Peyer's patch (tissue), 4 donors: Measurements from ENCODE around the gene AUTS2. TPM values are rescaled to one million over a fixed set of nuclear protein-coding genes. Genes with fewer than 3 reads are reported as not detected.

ENCODE experiments used
- DNase-seq, 3 donors: peaks; one replicate each; pipeline ENCODE4 v3.0.0-alpha.2; 2017 to 2019
- H3K27ac ChIP-seq, 4 donors: fragments of 200-600 bp; sonication (generic); one replicate each; pipeline ENCODE4 v1.5.1; 2016 to 2019
- H3K27me3 ChIP-seq, 2 donors: fragments of 200-600 bp; sonication (generic); one replicate each; pipeline ENCODE4 v1.5.1; 2019
- H3K36me3 ChIP-seq, 3 donors: fragments of 200-600 bp; sonication (generic); one replicate each; pipeline ENCODE4 v1.5.1; 2016 to 2019
- H3K4me1 ChIP-seq, 4 donors: fragments of 200-600 bp; sonication (generic); one replicate each; pipeline ENCODE4 v1.5.1; 2016 to 2019
- H3K4me3 ChIP-seq, 4 donors: fragments of 200-600 bp; sonication (generic); 1 replicate in 3 of 4; 2 replicates in 1 of 4; pipeline ENCODE4 v1.5.1; 2016 to 2019; ENCODE audit warnings: mild to moderate bottlenecking in 1 of 4
- H3K9me3 ChIP-seq, 4 donors: fragments of 200-600 bp; sonication (generic); one replicate each; pipeline ENCODE4 v1.5.1; 2016 to 2019; ENCODE audit warnings: mild to moderate bottlenecking in 1 of 4
- CTCF ChIP-seq, 6 experiments: fragments of 450-650 bp in 4 of 6; fragments of 200-600 bp in 2 of 6; sonication (generic) in 1 of 6; IDR thresholded peaks; one replicate each; pipeline ENCODE4 v1.5.1; 2017 to 2019; ENCODE audit warnings: antibody characterized with exemption in 6 of 6, mild to moderate bottlenecking in 3 of 6, moderate library complexity in 1 of 6
- POLR2A ChIP-seq, 2 donors: fragments of 450-650 bp; IDR thresholded peaks; one replicate each; pipeline ENCODE4 v1.5.1; 2017; ENCODE audit warnings: antibody characterized with exemption in 2 of 2, mild to moderate bottlenecking in 2 of 2, moderate library complexity in 2 of 2
- total RNA-seq, 4 donors: library from RNA; depleted of rRNA; stranded (reverse); fragments of >200 nt; gene quantifications; one replicate each; pipeline ENCODE4 v1.1.0, GENCODE V29; 2016

Gene AUTS2
- total RNA-seq, 4 donors from 2014 or later = 55.9 to 90.0 (median 72.6) TPM

DNA sequence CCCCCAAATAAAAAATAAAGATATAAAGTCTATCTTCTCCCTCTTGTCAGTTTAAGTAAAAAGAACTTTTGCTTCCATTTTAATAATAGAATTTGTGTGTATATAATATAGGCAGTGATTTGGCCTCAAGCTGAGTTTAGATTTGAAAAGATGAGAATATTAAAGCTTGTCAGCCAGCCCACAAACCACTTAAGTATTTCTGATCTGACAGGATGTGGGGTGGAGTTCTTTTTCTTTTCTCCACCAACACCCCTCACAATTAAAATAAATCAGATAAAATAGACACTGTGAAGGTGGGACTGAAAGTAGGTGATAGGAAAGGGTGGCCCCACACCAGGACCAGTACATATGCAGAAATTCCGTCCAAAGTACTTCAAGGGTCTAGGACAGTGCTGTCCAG is 714.1 kb downstream of the AUTS2 start:
- no peaks in the 10 kb centered on the region for H3K9me3 ChIP-seq
- H3K27me3 ChIP-seq = no peaks in the 10 kb centered on the region
- no peak overlapping the region for H3K27ac ChIP-seq
- H3K4me3 ChIP-seq = no peak overlapping the region
- no peaks in the 10 kb centered on the region for H3K36me3 ChIP-seq
- H3K4me1 ChIP-seq = no peaks in the 10 kb centered on the region
- DNase-seq = no peak
- no peak for TF ChIP-seq CTCF (IDR thresholded peaks at IDR 0.05)
- no peak for TF ChIP-seq POLR2A (IDR thresholded peaks at IDR 0.05)

DNA sequence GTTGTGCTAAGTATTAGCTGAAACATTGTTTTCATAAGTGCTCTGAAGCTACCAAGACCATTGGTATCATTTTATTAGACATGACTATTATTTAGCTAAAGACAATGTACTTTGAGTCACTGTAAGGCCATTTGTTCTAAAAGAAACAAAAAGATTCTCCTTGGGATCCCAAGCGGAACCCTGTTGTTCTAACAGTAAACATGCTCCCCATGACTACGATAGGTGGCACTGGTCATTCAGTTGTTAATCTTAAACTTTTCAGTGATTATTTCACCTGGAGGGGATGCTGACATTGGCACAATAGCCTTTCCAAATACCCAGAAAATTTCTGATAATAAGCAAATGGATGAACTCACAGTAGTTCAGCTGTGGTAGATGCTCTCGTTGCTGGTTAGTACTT is 715.0 kb downstream of the AUTS2 start:
- TF ChIP-seq POLR2A (IDR thresholded peaks at IDR 0.05) = no peak
- TF ChIP-seq CTCF (IDR thresholded peaks at IDR 0.05) = no peak
- H3K27me3 ChIP-seq = no peaks in the 10 kb centered on the region
- no peaks in the 10 kb centered on the region for H3K4me1 ChIP-seq
- H3K36me3 ChIP-seq = no peaks in the 10 kb centered on the region
- DNase-seq = no peak
- no peak overlapping the region for H3K27ac ChIP-seq
- H3K4me3 ChIP-seq = no peak overlapping the region
- no peaks in the 10 kb centered on the region for H3K9me3 ChIP-seq

- TF ChIP-seq CTCF (IDR thresholded peaks at IDR 0.05) (no peak), POLR2A (IDR thresholded peaks at IDR 0.05) (no peak)
- DNase-seq = no peak
- H3K36me3 ChIP-seq = no peaks in the 10 kb centered on the region
- H3K9me3 ChIP-seq = no peaks in the 10 kb centered on the region
- H3K27me3 ChIP-seq = no peaks in the 10 kb centered on the region
- H3K4me3 ChIP-seq = no peak overlapping the region
- H3K4me1 ChIP-seq = no peaks in the 10 kb centered on the region
- H3K27ac ChIP-seq = no peak overlapping the region
Measured at GRCh38 chr7:70313687-70314086, 715.4 kb downstream of the AUTS2 start.

DNA sequence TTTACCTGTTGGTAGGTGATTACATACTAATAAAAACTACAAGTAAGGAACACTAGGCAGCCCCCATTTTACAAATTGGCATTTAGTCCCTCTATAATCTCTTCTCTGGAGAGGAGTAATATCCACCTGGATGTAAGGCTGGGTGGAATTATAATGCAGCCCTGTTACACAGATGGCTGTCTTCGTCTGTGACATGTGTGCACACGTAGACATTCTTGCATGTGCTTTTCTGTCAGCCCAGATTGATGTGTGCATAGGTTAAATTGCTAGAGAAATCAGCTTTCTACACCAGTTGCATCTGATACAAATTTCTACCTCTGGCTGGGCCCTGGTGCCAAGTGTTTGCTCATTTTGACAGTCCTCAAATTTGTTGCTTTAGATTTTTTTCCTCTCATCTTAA is 715.9 kb downstream of the AUTS2 start:
- no peaks in the 10 kb centered on the region for H3K27me3 ChIP-seq
- H3K4me1 ChIP-seq = no peaks in the 10 kb centered on the region
- H3K9me3 ChIP-seq = no peaks in the 10 kb centered on the region
- H3K27ac ChIP-seq = no peak overlapping the region
- TF ChIP-seq POLR2A (IDR thresholded peaks at IDR 0.05) (no peak), CTCF (IDR thresholded peaks at IDR 0.05) (no peak)
- DNase-seq = no peak
- H3K4me3 ChIP-seq = no peak overlapping the region
- H3K36me3 ChIP-seq = no peaks in the 10 kb centered on the region

GRCh38 chr7:70316745-70317144 is 718.5 kb downstream of the AUTS2 start:
- H3K27me3 ChIP-seq = no peaks in the 10 kb centered on the region
- H3K27ac ChIP-seq = no peak overlapping the region
- TF ChIP-seq POLR2A (IDR thresholded peaks at IDR 0.05) = no peak
- no peak for TF ChIP-seq CTCF (IDR thresholded peaks at IDR 0.05)
- H3K36me3 ChIP-seq = no peaks in the 10 kb centered on the region
- H3K4me1 ChIP-seq = no peaks in the 10 kb centered on the region
- H3K9me3 ChIP-seq = no peaks in the 10 kb centered on the region
- no peak for DNase-seq
- H3K4me3 ChIP-seq = no peak overlapping the region

DNA sequence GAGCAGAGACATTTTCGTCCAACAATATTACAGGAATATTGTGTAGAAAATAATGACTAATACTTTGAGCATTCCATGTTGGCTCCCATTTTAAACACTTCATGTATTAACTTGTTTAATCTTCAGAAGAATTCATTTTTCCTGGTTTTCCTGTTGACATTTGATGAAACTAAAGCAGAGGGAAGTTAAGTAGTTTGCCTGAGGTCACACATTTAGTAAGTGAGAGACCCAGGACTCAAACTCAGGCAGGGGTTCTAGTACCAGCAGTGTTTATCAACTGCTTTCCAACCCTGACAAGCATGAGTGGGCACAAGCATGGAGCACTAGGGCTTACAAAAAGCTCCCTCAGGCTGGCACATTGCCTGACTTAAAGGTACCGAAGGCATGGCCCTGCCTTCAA is 719.1 kb downstream of the AUTS2 start:
- H3K4me1 ChIP-seq = no peaks in the 10 kb centered on the region
- no peaks in the 10 kb centered on the region for H3K36me3 ChIP-seq
- H3K27ac ChIP-seq = no peak overlapping the region
- H3K27me3 ChIP-seq = no peaks in the 10 kb centered on the region
- no peaks in the 10 kb centered on the region for H3K9me3 ChIP-seq
- no peak for DNase-seq
- TF ChIP-seq CTCF (IDR thresholded peaks at IDR 0.05) (no peak), POLR2A (IDR thresholded peaks at IDR 0.05) (no peak)
- H3K4me3 ChIP-seq = no peak overlapping the region
